Activated T-cell treated with anti-CD3 and anti-CD28 coated beads for 4 hours (primary cell): ENCODE measurements around the gene OR5K2.

Source experiments
- DNase-seq: peaks from one replicate; pipeline ENCODE4 v3.0.0-alpha.2; 2020

Gene OR5K2

DNA sequence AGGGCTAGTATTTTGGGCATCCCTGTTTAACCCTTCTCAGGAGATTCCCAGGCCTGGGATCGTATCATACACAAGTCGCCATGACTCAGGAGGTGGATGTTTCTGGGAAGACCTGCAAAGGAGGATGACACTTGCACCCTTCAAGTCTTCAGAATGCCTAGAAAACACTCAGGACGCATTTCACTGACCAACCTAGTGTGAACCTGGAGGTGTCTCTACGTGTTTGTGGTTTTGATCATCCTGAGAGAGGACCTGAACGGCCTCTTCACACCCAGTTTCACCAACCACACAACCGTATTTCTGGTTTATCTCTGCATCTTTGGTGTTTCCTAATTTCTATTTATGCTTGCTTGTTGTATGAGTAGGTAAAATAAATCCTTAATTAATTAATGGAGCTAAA, 28.0 kb downstream of the OR5K2 start:
- DNase-seq, result no peak

DNA sequence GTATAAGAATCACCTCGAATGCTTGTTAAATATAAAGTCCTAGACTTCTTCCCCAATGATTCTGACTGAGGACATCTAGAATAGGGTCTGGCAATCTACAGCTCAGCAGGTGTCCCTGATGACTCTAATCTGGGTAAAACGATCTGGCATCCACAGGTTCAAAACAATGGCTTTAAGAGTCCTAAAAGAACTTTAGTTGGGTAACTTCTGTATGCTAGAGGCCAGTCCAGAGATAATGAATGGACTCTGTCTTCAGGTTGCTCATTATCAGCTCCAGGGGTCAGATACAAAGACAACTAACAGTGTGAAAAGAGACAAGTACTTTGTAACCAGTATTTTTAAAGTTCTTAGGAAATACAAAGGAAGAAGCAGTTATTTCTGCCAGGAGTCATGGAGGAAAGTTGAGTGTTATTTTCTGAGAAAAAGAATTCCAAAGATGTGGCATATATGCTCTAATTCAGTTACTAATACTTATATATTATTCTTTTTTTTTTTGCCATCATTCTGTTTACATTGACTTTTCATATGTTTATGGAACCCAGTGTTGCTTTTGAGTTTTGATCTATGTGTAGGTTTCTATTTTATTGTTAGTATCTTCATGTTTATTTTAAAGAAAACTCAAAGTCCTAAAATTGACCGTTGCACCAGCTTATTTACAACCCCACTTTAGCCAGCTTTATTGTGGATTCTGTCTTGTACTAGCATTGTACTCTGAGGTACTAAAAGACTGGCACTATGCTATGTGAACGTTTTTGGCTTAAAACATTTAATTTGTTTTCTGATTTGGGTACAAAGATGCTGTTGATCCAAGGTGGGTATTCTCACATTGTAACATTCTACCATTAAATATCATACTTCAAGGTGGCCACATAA, 31.2 kb downstream of the OR5K2 start:
- DNase-seq, result no peak

DNA sequence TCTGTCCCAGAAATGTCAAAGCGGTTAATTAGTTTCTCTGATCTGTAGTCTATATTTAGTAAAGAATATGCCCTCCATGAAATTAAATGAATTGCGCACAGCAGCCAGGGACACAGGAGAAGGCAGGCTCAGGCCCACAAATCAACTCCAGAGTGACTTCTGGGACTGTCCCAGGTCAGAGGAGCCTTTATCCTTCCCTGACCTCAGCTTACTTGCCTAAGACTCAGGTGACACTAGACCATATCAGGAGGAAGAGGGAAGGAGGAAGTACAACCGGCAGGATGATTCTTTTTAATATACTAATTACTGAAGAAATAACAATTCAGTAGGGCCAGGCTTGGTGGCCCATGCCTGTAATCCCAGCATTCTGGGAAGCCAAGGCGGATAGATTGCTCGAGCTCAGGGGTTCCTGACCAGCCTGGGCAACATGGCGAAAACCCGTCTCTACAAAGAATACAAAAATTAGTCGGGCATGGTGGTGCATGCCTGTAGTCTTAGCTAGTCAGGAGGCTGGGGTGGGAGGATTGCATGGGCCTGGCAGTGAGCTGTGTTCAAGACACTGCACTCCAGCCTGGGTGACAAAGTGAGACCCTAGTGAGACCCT, 32.5 kb downstream of the OR5K2 start:
- no peak for DNase-seq

DNA sequence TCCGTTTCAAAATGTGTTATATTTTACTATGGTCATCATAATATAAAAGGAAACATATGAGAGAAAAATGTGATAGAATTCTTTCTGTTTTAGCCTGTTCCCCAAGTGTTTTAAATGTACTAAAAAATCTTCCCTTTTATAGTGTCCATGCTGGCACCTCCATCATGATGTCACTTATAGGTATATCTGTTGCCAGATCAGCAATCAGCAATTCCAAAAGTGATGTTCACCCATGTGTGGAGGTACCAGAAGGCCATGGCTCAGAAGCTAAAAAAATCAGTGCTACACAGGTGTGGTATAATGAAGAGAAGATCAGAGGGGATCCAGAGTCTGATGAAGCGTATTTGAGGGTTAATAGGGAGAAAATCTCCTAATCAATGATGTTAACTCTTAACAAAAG, 33.2 kb downstream of the OR5K2 start:
- DNase-seq, result no peak

DNA sequence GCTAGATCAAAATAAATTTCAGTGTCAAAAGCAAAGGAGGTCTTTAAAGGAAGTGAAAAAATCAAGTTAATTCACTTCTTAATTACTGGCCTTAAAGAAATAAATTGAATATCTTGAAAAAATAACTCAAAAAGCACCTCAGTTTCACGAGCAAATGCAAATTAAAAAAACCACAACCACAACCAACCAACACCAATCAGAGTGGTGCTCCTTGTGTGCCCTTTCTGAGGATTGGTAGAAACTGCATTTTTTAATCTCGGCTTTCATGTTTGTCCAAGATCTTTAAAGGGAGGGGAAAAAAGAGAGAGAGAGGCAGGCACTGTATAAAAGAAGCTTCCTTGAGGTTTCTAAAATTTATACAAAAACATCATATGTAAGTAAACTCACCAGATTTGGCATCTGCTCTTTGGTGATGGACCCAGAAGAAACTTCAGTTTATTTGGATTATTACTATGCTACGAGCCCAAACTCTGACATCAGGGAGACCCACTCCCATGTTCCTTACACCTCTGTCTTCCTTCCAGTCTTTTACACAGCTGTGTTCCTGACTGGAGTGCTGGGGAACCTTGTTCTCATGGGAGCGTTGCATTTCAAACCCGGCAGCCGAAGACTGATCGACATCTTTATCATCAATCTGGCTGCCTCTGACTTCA, 34.3 kb downstream of the OR5K2 start, which contains the start of gene GPR15:
Gene GPR15, plus strand, starts transcription at position 357 of the 653 bp plus-strand sequence. Its CDS starts 56 bp downstream, at position 413.
- no peak for DNase-seq

DNA sequence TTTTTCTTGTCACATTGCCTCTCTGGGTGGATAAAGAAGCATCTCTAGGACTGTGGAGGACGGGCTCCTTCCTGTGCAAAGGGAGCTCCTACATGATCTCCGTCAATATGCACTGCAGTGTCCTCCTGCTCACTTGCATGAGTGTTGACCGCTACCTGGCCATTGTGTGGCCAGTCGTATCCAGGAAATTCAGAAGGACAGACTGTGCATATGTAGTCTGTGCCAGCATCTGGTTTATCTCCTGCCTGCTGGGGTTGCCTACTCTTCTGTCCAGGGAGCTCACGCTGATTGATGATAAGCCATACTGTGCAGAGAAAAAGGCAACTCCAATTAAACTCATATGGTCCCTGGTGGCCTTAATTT, 34.8 kb downstream of the OR5K2 start:
- no peak for DNase-seq

DNA sequence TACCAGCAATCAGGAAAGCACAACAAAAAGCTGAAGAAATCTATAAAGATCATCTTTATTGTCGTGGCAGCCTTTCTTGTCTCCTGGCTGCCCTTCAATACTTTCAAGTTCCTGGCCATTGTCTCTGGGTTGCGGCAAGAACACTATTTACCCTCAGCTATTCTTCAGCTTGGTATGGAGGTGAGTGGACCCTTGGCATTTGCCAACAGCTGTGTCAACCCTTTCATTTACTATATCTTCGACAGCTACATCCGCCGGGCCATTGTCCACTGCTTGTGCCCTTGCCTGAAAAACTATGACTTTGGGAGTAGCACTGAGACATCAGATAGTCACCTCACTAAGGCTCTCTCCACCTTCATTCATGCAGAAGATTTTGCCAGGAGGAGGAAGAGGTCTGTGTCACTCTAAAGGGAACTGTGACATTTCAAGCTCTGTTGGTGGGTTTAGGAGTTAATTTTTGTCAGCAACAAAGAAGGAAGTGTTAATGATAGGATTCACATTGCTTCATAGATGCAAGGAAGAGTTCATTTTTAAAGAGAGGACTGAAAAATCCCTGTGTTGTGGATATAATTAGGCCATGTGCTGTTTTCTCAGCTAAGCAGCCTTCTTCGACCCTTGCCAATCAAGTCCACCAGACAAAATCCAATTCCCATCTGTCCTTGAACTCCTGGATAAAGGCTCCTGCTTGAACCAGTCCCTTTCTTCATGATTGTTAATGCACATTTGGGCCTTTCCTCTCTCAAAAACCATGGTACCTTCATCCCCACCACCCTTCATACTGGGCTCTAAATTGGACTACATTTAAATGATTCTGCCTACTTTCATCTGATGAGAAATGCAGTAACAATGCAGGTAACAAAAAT, 35.5 kb downstream of the OR5K2 start:
- DNase-seq, result no peak

DNA sequence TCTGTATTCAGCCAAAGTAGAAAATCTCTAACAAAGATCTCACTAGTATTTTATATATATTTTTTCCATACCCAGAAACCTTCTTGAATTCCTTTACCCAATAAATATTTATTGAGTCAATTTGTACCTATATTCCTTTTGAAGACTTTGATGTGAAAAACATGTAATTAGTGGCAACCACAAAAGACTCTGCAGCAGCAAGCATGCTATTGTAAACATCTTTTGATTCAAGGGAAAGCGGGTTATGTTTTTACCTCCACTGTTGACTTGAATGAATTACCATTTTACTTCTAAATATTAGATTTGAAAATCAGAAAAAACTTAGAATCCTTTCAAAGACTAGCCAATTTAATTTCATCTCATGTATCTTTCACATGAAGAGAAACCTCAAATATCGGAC, 36.7 kb downstream of the OR5K2 start:
- no peak for DNase-seq

DNA sequence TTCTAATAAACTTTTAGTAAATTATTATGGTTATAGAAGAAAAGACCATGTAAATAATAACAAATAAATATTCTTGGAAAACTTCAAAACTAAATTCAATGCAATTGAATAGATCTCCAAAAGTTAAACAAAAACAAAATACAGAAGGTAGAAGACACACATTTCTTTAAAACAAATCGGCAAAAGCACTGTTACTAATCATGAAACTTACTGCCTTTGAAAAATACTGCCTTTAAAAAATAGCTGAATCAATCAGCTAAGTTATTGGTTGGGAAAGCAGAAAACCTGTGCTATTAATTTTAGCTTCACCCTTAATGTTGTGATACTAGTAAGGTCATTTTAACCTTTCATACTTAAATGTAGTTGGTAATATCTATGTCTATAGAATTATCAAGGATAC, 37.3 kb downstream of the OR5K2 start:
- DNase-seq, result no peak

DNA sequence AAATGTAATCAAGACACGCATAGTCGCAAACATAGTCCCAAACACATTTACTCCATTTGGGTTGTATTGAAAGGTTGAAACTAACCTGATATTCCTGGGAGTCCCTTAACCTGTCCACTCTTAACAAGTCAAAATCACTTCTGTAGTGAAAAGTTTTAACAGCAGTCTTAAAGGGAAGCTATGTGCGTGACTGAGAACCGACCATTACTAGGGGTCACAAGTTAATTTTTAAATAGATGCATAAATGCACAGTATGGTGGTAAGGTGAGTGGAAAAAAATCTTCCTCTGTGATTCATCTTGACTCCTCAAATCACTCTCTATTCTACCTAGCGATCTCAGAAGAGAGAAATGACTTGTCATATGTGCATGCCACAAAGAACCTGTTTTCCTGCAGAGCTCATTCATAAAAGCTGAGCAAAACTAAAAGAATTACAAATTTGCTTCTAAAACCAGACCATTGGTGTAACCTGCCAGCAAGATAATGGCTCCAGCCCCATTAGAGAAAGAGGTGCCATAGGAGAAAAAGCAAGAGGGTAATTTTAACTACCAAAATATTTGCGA, 39.1 kb downstream of the OR5K2 start:
- DNase-seq, result no peak

DNA sequence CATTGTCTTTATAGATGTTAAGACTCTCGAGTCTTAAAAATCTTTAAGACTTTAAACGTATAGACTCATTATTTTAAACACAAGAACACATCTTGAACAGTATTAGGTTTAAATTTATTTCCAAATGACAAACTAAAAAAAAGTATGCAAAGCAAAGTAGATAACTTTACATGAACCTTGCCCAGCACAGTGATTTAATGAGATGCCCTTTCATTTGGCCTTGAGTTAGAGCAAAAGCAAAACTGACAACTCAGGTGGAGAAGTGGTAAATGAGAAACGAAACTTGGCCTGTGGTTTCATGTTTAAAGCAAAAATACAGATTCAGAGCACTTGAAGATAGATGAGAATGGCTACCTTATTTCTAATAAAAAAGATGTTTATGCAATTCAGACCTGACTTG, 42.9 kb downstream of the OR5K2 start:
- DNase-seq, result no peak

DNA sequence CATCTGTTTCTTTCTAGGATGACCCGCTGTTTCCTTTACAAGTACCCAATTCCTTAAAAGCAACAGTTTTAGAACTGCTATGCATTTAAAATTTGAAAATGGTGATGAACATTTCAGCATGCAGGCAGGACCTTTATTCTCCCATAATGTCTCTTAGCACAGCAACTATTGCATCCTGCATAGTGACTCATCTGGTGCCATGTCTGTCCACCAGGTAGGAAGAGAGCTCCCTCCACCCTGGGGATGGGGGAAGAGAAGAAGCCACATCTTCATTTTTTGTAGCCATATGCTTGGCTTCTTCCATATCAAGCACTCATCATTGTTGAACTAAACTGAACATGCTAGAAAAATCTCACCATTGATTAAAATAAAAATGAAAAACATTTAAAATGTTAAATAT, 44.2 kb downstream of the OR5K2 start:
- DNase-seq, result no peak

DNA sequence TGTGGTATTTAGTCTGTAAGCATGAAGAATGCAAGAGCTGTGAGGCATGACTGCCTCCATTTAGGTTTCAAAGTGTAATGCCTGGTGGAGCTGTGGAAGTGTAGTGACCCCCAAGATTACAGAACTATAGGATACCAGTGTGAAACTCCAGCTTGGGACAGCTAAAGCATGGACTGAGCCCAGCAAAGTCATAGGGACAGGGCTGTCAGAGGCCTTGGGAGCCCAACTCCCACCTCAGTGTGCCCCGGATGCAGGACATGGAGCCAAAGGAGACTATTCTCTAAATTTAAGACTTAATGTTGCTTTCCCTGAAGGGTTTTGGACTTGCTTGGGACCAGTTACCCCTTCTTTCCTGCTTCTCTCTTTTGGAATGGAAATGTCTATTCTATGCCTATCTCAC, 45.1 kb downstream of the OR5K2 start:
- DNase-seq, result no peak

DNA sequence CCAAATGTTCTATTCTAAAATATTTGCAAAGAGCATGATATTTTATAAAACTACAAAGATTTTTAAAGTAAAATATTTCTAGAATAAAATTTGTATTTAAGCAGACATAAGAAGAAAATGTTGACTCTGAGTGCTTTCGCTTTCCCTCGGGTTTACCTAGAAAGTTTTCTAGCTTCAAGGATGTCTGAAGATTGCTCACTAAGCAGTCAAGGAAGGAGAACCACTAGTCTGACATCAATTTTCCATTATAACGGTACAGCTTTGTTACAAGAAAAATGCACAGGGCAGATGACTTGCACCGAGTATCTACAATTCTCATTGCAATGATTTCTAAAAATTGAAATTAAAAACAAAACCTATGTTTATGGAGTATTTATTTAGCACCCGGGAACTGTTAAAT, 48.5 kb downstream of the OR5K2 start:
- no peak for DNase-seq
